Astrocyte of the hippocampus (primary cell): Measurements from ENCODE around the gene OR2D2.
"Not testable (repeated sequence)": the region's sequence is repeated elsewhere in the genome, so short reads cannot be mapped to it uniquely, and the experiment has no call there.

Source experiments
- DNase-seq: peaks from one replicate; pipeline ENCODE4 v3.0.0; 2011; ENCODE audit warnings: low read depth, low spot score

The OR2D2 gene

DNA sequence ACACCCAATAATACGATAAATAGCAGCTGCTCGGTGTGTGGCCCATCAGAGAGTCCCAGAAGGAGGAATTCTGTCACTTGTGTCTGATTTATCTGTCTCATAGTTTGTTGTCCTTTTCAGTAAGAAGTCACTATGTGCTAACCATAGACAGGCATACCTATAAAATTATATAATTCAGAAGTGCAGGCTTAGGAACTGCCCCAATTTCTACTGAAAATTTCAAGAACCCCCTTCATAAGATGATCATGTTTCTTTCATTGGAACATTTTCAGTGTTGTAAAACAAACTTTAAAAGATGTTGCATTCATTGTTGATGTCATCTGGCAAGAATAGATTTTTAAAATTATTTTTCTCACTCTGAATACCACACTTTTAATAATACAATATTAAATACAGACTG, at the start of gene OR2D2:
Gene OR2D2, minus strand, starts transcription at position 101 of the 400 bp plus-strand sequence. Its CDS starts 0 bp downstream, at position 101.
- DNase-seq = no peak

DNA sequence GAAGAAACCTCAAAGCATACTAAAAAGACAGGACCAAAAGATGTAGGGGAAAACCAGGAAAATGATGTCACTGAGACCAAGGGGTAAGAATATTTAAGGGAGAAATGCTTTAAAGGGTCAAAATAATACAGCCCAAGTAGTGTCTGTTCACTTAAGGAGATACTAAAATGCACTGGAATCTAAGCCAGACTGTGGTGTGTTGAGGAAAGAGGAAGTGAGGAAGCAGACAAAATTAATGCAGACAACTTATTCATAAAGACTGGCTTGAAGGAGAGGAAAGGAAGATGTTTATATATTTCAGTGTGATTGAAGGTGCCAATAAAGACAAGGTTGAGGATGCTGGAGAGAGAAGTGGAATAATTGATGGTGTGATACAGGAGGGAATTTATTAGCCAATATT, 49.7 kb upstream of the OR2D2 start:
- no peak for DNase-seq

DNA sequence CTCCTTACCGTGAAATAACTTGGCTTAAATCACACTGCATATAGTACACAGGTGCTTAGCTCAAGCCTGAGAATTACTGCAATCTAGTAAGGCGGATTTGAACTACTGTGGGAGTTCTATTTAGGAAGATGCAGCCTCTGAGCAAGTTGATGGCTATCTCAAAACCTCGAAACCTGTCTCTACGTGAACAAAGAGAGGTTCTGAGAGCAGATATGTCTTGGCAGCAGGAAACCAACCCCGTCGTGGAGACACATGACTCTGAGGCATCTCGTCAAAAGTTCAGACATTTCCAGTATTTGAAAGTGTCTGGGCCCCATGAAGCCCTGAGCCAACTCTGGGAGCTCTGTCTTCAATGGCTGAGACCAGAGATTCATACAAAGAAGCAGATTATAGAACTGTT, 39.8 kb upstream of the OR2D2 start:
- DNase-seq = no peak

GRCh38 chr11:6931146-6931713, 38.9 kb upstream of the OR2D2 start:
- DNase-seq = no peak

- DNase-seq = no peak
Observed at GRCh38 chr11:6928916-6929315, 36.6 kb upstream of the OR2D2 start.

- no peak for DNase-seq
Observed at GRCh38 chr11:6927030-6927617, 34.8 kb upstream of the OR2D2 start.

- DNase-seq = peak; percentile 77
Observed at GRCh38 chr11:6926208-6927029, 34.1 kb upstream of the OR2D2 start, which contains the start of gene ZNF215. TSS of gene ZNF215 (plus strand) at chr11:6926426. CDS start at chr11:6932273, 5,847 bp downstream.

GRCh38 chr11:6925636-6926207, 33.4 kb upstream of the OR2D2 start:
- peak; percentile 6 for DNase-seq

GRCh38 chr11:6925007-6925577, 32.8 kb upstream of the OR2D2 start:
- no peak for DNase-seq

- DNase-seq = no peak
Observed at GRCh38 chr11:6920702-6921101, 28.4 kb upstream of the OR2D2 start, which contains the start of gene OR2D3. TSS of gene OR2D3 (plus strand) at chr11:6921002. CDS start at chr11:6921002, 0 bp downstream.

DNA sequence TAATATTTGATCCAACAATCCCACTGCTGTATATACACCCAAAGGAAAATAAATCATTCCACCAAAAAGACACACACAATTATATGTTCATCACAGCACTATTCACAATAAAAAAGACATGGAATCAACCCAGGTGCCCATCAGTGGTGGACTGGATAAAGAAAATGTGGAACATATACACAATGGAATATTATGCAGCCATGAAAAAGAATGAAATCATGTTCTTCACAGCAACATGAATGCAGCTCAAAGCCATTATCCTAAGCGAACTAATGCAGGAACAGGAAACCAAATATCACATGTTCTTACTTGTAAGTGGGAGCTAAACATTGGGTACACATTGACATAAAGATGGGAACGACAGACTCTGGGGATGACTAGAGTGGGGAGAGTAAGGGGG, 27.4 kb upstream of the OR2D2 start:
- no peak for DNase-seq

DNA sequence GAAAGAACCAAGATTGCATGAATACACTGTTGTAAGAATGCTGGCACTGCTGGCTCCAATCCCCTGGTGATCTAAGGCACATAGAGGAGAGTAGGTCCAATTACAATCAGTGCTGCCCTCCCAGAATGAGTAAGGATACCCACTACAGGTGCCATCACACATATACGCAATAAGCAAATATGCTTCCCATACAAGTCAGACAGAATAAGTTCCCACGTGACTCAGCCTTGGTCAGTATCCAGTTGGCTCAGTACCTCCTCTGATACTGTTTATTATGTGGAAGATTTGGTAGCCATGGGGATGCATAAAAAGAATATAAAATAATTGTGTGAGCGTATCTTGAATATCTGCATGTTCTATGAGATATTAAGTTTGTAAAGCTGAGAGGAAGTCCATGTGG, 19.6 kb upstream of the OR2D2 start:
- peak; percentile 5 for DNase-seq

DNA sequence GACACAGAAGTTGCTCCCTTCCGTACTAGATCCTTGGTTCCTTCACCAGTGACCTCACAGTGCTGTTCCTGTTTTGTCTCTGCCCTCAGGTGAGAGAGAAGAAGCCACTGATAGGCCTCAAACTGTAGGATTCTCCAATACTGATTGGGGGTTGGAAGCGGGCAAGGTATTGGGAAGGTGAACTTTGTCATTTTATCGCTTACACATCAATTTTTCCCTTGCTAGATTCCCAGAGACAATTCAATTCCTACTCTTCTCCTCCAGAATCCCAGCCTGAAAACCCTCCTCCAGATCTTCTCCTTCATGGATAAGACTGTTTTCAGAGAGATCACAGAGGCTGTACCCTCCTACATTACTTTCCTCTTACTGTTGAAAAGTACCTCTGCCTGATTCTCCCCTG, 19.1 kb upstream of the OR2D2 start:
- DNase-seq = no peak

- not testable (repeated sequence) for DNase-seq
Observed at GRCh38 chr11:6904804-6905203, 12.5 kb upstream of the OR2D2 start.

DNA sequence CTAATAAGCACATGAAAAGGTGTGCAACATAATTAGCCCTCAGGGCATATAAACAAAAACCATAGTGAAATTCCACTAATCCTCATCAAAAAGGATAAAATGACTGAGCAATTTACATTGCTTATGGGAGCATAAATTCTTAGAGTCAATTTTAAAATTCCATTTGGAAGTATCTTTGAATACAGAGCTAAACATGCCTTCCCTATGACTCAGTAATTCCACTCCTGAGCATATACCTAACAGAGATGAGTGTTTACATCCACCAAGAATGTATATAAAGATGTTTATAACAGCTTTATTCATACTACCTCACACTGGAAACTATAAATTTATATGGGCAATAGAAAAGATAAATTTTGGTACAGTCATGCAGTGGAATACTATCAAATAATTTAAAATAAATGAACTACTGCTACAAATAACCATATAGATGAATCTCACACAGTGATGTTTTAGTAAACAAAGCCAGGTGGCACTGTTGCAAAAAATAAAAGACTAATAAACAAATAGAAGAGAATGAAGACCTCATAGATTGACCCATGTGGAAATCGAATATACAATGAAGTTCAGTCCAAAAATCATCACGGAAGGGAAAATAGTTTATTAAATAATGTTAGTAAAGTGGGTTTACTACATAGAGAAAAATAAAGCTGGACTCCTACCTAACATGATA, 8.2 kb upstream of the OR2D2 start:
- DNase-seq = no peak

DNA sequence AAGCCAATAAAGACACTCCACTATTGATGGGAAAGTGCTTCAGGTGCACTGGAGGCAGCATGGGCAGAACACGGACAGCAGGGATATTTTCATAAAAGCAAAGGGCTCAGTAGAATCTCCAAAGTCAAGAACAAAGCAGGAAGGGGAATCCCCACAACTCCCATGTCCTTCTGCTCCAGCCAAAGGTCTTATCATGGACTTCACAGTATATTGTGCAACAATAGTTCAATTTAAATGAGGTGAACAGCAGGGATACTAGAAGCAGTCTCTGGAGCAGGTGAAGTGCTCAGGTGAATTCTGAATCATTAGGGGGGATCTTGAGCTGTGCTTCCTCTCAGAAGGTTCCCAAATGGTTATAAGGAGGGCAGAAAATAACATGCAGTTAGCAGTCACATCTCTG, 6.6 kb upstream of the OR2D2 start:
- DNase-seq = no peak

GRCh38 chr11:6895010-6895409, 2.7 kb upstream of the OR2D2 start:
- DNase-seq = no peak

DNA sequence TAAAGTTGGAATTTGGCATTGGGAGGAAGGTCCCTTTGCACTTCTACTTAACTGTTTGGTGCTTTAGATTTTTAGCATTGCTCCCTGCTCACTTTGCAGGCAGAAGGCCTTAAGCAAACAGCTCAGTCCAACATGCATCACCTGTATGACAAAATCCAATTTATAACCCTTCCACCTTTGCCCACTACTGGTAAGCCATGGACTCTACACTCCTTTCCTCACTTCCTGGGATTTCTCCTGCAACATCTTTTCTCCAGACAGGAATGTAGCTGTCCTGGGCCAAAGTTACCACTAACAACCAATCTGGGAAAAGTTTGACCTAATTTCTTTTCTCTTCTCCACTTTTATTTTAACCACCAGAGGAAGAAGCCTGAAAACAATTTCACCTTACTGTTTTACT, 1.8 kb upstream of the OR2D2 start:
- no peak for DNase-seq

DNA sequence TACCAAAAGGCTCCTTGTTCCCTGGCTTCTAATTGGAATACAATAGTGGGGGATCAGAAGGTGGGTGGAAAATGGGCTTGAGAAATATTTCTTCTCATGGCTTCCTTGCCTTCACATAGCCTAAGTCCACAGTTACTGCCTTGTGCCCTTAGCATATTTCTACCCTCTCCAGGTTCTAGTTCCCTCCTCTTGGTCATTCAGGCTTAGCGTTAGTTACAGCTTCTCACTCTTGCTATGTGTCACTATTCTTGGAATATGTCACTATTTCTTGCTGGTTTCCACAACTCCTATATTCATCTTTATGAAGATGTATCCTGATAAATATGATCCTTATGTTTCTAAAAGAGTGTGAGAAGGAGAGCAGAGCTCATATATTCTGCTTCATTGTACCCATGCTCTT, 2.5 kb downstream of the OR2D2 start:
- DNase-seq = no peak

DNA sequence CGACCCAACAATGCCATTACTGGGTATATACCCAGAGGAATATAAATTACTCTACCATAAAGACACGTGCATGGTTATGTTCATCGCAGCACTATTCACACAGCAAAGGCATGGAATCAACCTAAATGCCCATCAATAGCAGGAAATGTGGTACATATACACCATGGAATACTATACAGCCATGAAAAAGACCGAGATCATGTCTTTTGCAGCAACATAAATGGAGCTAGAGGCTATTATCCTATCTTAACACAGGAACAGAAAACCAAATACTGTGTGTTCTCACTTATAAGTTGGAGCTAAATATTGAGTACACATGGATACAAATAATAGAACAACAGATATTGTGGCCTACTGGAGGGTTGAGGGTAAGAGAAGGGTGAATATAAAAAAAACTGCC, 3.5 kb downstream of the OR2D2 start:
- no peak for DNase-seq

GRCh38 chr11:6887711-6888110, 4.6 kb downstream of the OR2D2 start:
- not testable (repeated sequence) for DNase-seq
